Type B pancreatic cell (in vitro differentiated cells): ENCODE results near the gene WARS2. TPM values are rescaled to one million over a fixed set of nuclear protein-coding genes. Genes with fewer than 3 reads are reported as not detected.

Experiments used
- DNase-seq: peaks from one replicate; pipeline ENCODE4 v3.0.0; 2021; ENCODE audit warnings: mixed read lengths; ENCODE audit not compliant: unreplicated experiment; ENCODE audit errors: extremely low spot score
- H3K27ac Mint-ChIP-seq: 2 replicates; pipeline ENCODE4 v1.8.0; 2021; ENCODE audit warnings: mild to moderate bottlenecking, mixed read lengths
- H3K27me3 Mint-ChIP-seq: 2 replicates; pipeline ENCODE4 v1.8.0; 2021; ENCODE audit warnings: mixed read lengths
- H3K36me3 Mint-ChIP-seq: 2 replicates; pipeline ENCODE4 v1.8.0; 2021; ENCODE audit warnings: mixed read lengths
- H3K4me1 Mint-ChIP-seq: one replicate; pipeline ENCODE4 v1.8.0; 2021; ENCODE audit warnings: mixed read lengths; ENCODE audit not compliant: unreplicated experiment
- H3K4me3 Mint-ChIP-seq: 2 replicates; pipeline ENCODE4 v1.8.0; 2021; ENCODE audit warnings: mild to moderate bottlenecking, mixed read lengths
- H3K9me3 Mint-ChIP-seq: 2 replicates; pipeline ENCODE4 v1.8.0; 2021; ENCODE audit warnings: mixed read lengths
- CTCF ChIP-seq: fragments of 200-600 bp; sonication (generic); conservative IDR thresholded peaks from 2 replicates; pipeline ENCODE4 v1.5.0; 2021; ENCODE audit warnings: antibody characterized with exemption, mild to moderate bottlenecking
- total RNA-seq: library from RNA; stranded (reverse); gene quantifications from 2 replicates; pipeline ENCODE4 v1.2.1, GENCODE V29; 2021; ENCODE audit warnings: low replicate concordance

The WARS2 gene
- total RNA-seq, 1 donor from 2014 or later: 13.8 TPM

GRCh38 chr1:118990513-118991152, 149.8 kb downstream of the WARS2 start:
- H3K4me1 Mint-ChIP-seq: peaks cover 26% of the 10 kb centered on the region
- peak overlapping the region; percentile 13 for H3K27ac Mint-ChIP-seq
- H3K4me3 Mint-ChIP-seq: peak overlapping the region; percentile 27
- H3K27me3 Mint-ChIP-seq: peaks cover 97% of the 10 kb centered on the region
- no peak for DNase-seq
- peaks cover 3% of the 10 kb centered on the region for H3K36me3 Mint-ChIP-seq
- peaks cover 5% of the 10 kb centered on the region for H3K9me3 Mint-ChIP-seq
- TF ChIP-seq CTCF: no peak

GRCh38 chr1:118989878-118990378, 150.5 kb downstream of the WARS2 start:
- no peak for DNase-seq
- Mint-ChIP-seq H3K27ac (no peak overlapping the region), H3K36me3 (peaks cover 3% of the 10 kb centered on the region), H3K4me3 (peak overlapping the region; percentile 85), H3K4me1 (peaks cover 29% of the 10 kb centered on the region), H3K9me3 (peaks cover 5% of the 10 kb centered on the region), H3K27me3 (peaks cover 97% of the 10 kb centered on the region)
- TF ChIP-seq CTCF: no peak

GRCh38 chr1:118989006-118989815, 151.2 kb downstream of the WARS2 start:
- TF ChIP-seq CTCF: no peak
- H3K36me3 Mint-ChIP-seq: peaks cover 3% of the 10 kb centered on the region
- peak overlapping the region; percentile 63 for H3K27ac Mint-ChIP-seq
- H3K4me1 Mint-ChIP-seq: peaks cover 34% of the 10 kb centered on the region
- H3K27me3 Mint-ChIP-seq: peaks cover 97% of the 10 kb centered on the region
- no peak for DNase-seq
- peak overlapping the region; percentile 85 for H3K4me3 Mint-ChIP-seq
- H3K9me3 Mint-ChIP-seq: peaks cover 5% of the 10 kb centered on the region

- H3K4me3 Mint-ChIP-seq: peak within 1 kb of the TSS; percentile 85
- peaks cover 28% of the 10 kb centered on the region for H3K4me1 Mint-ChIP-seq
- peaks cover 5% of the 10 kb centered on the region for H3K36me3 Mint-ChIP-seq
- no peak for TF ChIP-seq CTCF
- H3K9me3 Mint-ChIP-seq: no peaks in the 10 kb centered on the region
- peak within 1 kb of the TSS; percentile 63 for H3K27ac Mint-ChIP-seq
- DNase-seq: no peak
- H3K27me3 Mint-ChIP-seq: peaks cover 97% of the 10 kb centered on the region
These were observed 152.1 kb downstream of the WARS2 start, which contains the start of gene TBX15 for GRCh38 chr1:118988186-118989005. TBX15 (minus strand) TSS chr1:118988343; CDS start chr1:118987795, 548 bp downstream.

GRCh38 chr1:118987468-118988185, 152.8 kb downstream of the WARS2 start:
- H3K27me3 Mint-ChIP-seq: peaks cover 100% of the 10 kb centered on the region
- no peak for DNase-seq
- peaks cover 8% of the 10 kb centered on the region for H3K36me3 Mint-ChIP-seq
- peaks cover 28% of the 10 kb centered on the region for H3K4me1 Mint-ChIP-seq
- no peak for TF ChIP-seq CTCF
- peak overlapping the region; percentile 1 for H3K27ac Mint-ChIP-seq
- H3K9me3 Mint-ChIP-seq: no peaks in the 10 kb centered on the region
- H3K4me3 Mint-ChIP-seq: peak overlapping the region; percentile 85
